ENCODE data around the gene BBS1.
"Not testable (repeated sequence)": the region's sequence is repeated elsewhere in the genome, so short reads cannot be mapped to it uniquely, and the experiment has no call there.

Gene BBS1

GRCh38 chr11:66529069-66529468 lies 18.6 kb downstream of the BBS1 start:
- DNase-seq, result no peak

GRCh38 chr11:66529655-66530054 lies 19.2 kb downstream of the BBS1 start:
- DNase-seq, result no peak

GRCh38 chr11:66530927-66531709 lies 20.7 kb downstream of the BBS1 start:
- DNase-seq, result no peak

DNA sequence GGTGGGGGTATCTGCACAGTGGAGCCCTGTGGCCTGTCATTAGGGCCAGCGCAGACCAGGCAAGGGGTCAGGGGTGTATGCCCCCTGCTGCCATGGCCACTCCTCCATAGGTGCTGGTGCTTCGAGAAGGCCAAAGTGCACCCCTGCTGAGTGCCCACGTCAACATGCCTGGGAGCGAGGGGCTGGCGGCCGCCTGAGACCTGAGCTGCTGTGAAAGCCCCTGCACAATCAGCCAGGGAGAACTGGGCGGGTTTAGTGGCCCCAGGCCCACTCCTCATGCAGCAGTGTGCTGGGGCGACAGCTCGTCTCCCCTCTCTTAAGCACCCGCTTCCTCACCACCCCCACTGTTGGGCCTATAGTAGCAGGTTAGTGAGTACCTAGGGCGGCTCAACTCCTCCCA lies 21.4 kb downstream of the BBS1 start:
- no peak for DNase-seq

GRCh38 chr11:66532784-66533183 lies 22.3 kb downstream of the BBS1 start:
- DNase-seq, result no peak

- no peak for DNase-seq
These were observed 28.9 kb downstream of the BBS1 start for GRCh38 chr11:66539170-66539869.

- DNase-seq, result no peak
These were observed 29.4 kb downstream of the BBS1 start for GRCh38 chr11:66539870-66540213.

DNA sequence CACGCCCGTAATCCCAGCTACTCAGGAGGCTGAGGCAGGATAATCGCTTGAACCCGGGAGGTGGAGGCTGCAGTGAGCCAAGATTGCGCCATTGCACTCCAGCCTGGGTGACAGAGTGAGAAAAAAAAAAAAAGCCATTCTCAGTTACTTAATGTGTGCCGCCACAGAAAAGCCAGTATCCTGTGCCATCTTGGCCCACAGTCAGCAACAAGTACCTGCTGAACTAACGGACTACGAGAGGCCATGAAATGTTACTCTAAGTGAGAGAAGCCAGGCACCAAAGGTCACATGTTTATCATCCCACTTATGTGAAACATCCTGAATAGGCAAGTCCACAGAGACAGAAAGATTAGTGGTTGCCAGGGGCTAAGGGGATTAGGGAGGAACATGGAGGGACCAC lies 30.2 kb downstream of the BBS1 start:
- DNase-seq, result not testable (repeated sequence)

DNA sequence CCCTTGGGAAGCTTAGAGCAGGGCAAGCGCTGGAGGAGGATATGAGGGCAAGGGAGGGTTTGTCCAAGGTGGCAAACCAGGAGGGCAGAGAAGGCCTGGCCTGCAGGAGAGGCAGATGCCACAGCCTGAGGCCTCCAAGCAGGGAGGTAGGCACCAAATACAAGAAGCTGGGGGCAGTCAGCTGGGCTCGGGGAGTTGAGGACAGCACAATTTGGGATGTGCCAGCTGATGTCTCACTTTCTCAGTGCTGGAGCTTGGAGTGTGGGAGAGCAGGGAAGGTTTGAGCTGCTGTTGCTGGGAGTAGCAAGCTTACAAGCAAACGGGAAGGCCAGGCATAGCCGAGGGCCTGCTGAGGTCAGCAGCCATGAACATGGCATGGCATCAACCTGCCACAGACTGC lies 31.5 kb downstream of the BBS1 start:
- DNase-seq, result no peak

GRCh38 chr11:66542362-66542761 lies 31.9 kb downstream of the BBS1 start:
- no peak for DNase-seq

GRCh38 chr11:66543263-66544107 lies 33.0 kb downstream of the BBS1 start:
- DNase-seq, result peak; percentile 73

DNA sequence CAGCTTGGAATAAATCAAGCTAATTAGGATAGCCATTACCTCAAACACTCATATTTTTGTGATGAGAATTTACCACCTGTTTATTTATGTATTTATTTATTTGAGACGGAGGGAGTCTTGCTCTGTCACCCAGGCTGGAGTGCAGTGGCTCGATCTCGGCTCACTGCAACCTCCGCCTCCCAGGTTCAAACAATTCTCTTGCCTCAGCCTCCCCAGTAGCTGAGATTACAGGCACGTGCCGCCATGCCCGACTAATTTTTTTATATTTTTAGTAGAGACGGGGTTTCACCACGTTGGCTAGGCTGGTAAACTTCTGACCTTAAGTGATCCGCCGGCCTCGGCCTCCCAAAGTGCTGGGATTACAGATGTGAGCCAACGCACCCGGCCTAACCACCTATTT lies 34.5 kb downstream of the BBS1 start:
- DNase-seq, result not testable (repeated sequence)

- peak; percentile 96 for DNase-seq
These were observed 35.4 kb downstream of the BBS1 start, which contains the start of gene ZDHHC24 for GRCh38 chr11:66545701-66546367. TSS of gene ZDHHC24 (minus strand) at chr11:66546048. CDS start at chr11:66546003, 45 bp downstream.

GRCh38 chr11:66546368-66546965 lies 36.0 kb downstream of the BBS1 start, which contains the start of gene ACTN3:
TSS of gene ACTN3 (plus strand) at chr11:66546903. CDS start at chr11:66546938, 35 bp downstream.
- peak; percentile 8 for DNase-seq

GRCh38 chr11:66546966-66547661 lies 36.7 kb downstream of the BBS1 start:
- no peak for DNase-seq

DNA sequence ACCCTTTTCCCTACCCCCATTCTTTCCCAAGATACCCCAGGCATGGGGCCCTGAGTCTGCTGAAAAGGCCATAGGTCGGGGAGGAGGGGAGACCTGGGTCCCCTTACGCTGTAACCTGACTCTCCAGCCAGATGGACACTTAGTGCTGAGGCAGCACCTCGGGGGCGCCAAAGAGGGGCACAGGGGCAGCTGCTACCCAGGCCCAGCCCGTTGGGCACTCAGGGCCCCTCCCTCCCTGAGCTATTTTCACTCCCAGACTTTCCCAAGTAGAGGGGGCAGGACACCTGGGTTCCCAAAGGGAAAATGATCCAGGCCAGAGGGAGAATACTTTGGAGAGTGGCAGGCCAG lies 37.2 kb downstream of the BBS1 start:
- no peak for DNase-seq

DNA sequence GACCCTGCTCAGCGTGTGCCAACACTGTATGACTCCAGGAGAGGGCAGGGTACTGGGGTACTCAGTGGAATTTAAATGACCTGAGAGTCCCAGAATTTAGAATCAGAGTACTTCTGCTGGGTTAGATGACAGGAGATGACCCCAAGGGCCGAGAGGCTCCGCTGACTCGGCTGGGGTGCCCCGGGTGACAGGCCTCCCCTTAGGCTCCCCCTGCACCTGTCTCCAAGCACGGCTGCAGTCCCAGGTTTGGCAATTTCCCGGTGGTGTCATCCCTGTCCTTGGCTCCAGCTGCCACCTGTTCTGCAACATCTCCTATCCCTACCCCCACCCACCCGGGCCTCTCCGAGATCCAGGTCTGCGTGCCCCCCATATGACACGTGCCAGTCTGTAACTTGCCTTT lies 37.6 kb downstream of the BBS1 start:
- no peak for DNase-seq

DNA sequence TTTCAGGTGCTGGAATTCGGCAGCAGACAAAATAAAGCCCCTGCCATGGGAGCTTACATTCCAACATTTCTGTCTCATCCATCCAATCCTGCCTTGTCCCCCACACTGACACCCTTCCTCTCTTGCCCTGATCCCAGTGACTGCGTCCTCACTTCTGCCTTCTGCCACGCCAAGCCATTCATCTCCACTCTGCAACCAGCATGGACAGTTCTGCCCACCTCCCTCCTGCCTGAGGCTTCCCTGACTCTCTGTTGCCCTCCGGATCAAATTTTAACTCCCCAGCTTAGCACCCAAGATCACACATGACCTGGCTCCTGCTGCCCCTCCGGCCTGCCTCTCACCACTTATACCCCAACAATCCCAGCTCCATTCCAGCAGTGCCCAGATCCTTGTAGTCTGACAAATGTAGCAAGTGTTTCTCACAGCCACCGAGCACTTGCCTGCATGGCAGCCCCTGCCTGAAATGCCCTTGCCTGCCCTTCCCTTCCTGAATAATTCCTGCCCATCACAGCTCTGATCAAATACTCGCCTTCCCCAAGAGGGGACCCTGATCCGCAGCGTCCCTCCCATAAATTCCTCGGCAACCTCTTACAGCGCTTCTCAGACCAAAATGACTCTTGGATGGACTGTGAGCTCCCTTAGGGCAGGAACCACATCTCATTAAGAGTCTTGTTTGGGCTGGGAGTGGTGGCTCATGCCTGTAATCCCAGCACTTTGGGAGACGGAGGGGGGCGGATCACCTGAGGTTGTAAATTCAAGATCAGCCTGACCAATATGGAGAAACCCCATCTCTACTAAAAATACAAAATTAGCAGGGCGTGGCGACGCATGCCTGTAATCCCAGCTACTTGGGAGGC lies 38.6 kb downstream of the BBS1 start:
- no peak for DNase-seq

- DNase-seq, result no peak
These were observed 39.3 kb downstream of the BBS1 start for GRCh38 chr11:66549696-66550095.

- no peak for DNase-seq
These were observed 40.5 kb downstream of the BBS1 start for GRCh38 chr11:66550887-66551286.

DNA sequence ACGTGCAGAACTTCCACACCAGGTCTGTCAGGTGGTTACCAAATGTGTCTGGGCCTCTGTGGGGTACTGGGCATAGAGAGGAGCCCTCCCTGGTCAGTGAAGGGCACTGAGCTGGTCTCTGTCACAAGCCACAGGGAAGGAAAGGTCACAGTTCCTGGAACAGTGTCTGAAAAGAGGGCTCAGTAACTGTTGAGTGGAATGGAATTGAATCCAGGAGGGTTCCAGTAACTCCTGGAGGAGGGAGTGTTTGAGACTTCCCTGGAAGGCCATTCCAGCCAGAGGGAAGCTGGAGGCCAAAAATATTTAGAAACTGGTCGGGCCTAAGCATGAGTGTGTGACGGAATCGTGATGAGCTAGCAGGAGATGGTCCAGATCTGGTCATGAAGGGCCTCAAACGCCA lies 44.2 kb downstream of the BBS1 start:
- DNase-seq, result no peak

Measured in activated CD4-positive, alpha-beta T cell treated with anti-CD3 and anti-CD28 coated beads, Interleukin-2, amount 50 U/mL, for 16 hours (primary cell).